NCI-H2029 treated with DMSO at 0.1 percent for 48 hours (cell line): ENCODE results near the gene RPL12.

ENCODE experiments used
- DNase-seq: peaks from one replicate; lab custom pipeline; 2025; lab: John Stamatoyannopoulos, UW

The RPL12 gene

GRCh38 chr9:127438394-127438793 lies 12.8 kb downstream of the RPL12 start:
- DNase-seq, result no peak

DNA sequence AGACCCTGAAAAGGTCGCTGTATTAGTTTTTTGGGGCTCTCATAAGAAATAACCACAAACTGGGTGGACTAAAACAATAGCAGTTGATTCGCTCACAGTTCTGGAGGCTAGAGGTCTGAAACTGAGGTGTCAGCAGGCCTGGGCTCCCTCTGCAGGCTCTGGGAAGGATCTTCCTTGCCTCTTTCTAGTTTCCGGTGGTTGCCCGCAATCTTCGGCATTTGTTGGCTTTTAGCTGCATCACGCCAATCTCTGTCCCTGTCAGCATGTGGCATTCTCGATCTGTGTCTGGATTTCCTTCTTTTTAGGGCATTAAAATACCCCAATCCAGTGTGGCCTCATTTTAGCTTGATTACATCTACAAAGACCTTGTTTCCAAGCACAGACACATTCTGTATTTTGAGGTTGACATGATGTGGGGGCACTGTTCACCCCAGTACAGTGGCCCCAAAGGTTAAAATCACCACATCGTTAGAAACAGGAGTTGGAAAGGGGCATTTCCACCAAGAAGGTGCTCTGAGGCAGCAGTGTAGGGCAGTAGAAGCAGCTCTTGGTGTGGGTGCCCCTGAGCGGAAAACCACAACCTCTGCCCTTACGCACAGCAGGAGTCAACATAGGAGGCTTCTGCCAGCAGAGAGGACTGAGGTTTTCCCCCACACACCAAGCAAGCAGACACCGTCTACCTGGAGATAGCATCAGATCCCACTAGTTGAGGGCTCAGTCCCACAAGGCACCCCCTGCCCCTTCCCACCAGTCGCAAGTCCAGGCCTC lies 13.5 kb downstream of the RPL12 start:
- no peak for DNase-seq

DNA sequence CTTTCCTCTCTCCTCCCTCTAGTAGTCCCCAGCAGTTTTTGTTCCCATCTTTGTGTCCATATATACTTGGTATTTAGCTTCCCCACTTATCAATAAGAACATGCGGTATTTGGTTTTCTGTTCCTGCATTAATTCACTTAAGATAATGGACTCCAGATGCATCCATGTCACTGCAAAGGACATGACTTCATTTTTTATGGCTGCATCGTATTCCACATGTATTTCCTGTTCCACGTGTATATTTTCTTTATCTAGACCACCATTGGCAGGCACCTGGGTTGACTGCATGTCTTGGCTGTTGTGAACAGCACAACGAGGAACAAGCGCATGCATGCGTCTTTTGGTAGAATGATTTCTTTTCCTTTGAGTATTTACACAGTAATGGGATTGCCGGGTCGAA lies 20.8 kb downstream of the RPL12 start:
- no peak for DNase-seq

DNA sequence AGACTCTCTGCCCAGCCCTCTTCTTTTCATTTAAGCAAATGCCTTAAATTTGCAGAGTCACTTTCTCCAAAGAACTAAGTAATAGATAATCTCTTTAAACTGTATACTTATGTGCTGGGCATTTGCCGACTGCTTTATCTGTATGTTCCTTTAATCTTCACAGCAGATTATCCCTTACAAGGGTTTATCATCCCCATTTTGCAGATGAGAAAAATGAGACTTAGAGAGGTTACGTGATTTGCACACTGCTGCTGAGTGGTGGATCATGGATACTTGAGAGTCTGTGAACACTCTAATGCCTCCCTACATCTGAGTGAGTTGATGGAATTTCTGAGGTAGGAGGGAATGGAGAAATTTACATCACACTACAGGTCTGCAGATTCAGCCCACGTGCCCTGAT lies 22.9 kb downstream of the RPL12 start:
- DNase-seq, result no peak

DNA sequence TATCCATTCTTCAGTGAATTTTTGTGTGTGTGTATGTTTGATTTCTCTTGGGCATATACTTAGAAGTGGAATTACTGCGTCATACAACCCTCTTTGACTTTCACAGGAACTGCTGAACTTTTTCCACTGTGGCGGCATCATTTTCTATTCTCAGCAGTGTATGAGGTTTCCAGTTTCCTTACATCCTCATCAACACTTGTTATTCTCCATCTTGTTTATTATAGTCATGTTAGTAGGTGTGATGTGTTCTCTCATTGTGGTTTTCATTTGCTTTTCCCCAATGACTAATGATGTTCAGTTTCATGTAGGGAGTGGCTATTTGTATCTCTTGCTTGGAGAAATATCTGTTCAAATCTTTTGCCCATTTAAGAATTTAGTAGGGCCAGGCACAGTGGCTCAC lies 24.4 kb downstream of the RPL12 start:
- no peak for DNase-seq

- no peak for DNase-seq
These were observed 26.6 kb downstream of the RPL12 start for GRCh38 chr9:127424676-127424999.

GRCh38 chr9:127423934-127424675 lies 27.1 kb downstream of the RPL12 start, which contains the start of gene ZNF79:
ZNF79 (plus strand) TSS chr9:127424382; CDS start chr9:127424788, 406 bp downstream.
- DNase-seq, result peak; percentile 79

DNA sequence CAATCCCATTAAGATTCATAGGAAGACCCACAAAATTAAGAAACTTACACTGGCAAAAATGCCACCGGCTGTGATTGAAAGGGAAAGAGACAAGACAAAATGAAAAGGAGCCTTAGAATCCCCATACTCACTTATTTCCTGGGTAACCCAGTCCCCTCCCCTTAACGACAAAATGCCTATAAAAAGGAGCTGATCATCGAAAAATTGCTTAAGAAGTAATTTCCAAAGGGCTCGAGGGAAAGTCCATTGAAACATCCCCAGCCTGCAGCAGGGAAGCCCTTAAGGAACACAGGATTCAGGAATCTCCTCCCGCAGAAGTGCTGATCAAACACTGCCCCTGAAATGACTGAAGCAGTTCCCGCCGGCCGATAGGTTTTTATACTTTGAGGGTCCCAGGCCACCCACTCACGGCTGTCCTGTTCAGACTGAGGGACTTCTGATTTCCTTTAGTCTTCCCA lies 27.7 kb downstream of the RPL12 start:
- DNase-seq, result no peak

DNA sequence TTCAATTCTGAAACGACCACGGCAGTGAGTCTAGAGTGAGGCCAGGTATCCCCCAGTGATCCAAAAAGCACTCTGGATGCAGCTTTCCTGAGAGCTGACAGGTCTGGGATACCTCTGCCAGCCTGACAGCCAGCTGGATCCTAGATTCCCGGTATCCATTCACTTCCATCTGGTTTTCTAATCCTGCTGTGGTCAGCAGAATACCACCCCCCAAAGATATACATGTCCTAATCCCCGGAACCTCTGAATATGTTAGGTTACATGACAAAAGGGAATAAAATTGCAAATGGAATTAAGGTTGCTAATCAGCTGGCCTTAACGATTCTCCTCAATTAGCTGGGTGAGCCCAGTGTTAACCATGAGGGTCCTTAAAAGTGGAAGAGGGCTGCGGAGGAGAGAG lies 28.4 kb downstream of the RPL12 start:
- no peak for DNase-seq

DNA sequence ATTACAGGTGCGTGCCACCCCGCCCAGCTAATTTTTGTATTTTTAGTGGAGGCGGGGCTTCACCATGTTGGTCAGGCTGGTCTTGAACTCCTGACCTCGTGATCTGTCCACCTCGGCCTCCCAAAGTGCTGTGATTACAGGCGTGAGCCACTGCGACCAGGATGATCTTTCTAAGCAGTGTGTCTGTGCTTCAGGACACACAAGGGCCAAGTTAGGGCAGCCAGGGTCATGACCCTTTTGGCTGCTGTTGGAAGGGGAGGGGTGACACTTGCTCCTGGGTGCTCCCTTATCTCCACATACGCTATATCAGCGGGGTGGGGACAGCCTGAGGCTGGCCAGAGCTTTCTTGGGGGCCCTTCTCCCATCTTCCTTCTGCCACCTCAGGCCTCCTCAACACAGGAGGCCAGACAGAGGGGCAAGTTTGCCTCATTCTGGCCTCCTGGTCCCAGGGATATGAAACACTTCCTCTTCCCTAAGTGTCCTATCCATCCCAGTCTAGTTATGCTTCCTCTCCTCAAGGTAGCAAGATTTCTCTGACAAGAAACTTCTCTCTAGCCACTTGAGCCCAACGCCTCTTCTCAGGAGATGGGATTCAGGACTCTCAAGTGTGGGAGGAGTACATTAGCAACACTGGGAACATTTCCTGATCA lies 28.9 kb downstream of the RPL12 start:
- no peak for DNase-seq

DNA sequence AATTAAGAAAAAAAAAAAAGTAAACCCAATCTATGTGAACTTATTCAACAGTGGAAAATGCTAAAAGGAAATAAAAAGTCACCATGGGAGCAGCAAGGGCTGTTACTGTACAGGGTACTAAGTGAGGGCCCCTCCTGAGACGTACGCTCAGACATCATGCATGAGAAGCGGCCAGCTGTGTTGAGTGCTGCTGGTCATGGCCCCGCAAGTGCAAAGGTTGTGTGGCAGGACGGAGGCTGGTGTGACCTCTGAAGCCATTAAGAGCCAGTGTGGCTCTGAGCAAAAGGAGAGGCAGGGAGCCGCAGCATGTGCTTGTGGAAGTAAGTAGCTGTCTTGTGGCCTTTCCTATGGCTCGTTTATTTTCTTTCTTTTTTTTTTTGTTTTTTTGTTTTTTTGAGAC lies 30.1 kb downstream of the RPL12 start:
- DNase-seq, result no peak

DNA sequence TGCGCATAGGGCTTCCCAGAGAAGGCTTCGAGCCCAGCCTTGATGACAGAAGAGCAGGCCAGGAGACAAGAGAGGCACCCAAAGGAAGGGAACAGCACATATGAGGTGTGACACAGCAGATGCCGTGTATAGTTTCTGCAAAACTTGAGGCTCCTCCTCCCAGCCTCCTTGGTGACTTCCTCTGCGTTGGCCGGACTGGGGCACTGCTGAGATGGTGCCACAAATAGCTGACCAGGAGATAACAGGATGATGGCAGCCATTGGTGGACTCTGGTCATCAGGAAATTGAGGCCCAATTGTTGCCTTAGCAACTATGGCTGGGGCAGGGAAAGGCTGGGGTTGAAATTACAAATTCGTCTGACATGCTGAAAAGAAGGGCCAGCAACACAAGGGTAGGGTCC lies 31.9 kb downstream of the RPL12 start:
- DNase-seq, result no peak

DNA sequence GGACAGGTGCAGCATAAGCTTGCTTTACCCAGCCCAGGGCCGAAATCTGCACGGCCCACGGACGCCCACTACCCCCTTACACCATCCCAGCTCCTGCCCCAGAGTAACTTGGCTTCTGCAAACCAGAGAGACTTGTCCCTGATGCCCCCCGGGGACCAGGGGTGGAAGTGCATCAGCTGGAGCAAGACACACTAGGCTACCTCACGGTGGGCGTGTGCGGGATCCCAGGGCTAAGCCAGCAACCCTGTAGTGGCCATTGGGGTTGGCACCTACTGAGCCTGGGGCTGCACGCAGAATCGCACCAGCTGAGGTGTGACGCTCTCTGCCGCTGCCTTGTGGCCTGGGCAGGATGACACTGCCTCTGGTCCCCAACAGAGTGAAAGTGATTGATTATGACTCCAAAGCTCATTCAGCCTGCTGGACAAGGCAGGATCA lies 33.2 kb downstream of the RPL12 start:
- peak; percentile 10 for DNase-seq

- DNase-seq, result peak; percentile 46
These were observed 33.8 kb downstream of the RPL12 start for GRCh38 chr9:127417131-127418036.

DNA sequence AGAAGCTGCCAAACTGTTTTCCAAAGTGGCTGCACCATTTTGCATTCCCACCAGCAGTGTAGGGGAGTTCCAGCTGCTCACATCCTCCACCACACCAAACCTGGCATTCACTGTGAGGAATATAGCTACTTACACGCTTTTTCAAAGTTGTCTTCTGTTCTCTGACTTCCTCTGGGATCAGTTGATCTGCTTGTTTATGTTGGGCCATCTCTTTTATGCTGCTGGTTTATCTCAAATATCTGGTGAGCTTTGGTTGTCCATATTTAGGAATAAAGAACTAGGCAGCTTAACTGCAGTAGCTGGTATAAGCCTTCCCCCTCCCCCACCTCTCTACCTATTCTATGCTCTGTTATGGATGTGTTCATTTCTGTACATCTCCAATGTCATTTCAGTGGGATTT lies 35.5 kb downstream of the RPL12 start:
- no peak for DNase-seq

DNA sequence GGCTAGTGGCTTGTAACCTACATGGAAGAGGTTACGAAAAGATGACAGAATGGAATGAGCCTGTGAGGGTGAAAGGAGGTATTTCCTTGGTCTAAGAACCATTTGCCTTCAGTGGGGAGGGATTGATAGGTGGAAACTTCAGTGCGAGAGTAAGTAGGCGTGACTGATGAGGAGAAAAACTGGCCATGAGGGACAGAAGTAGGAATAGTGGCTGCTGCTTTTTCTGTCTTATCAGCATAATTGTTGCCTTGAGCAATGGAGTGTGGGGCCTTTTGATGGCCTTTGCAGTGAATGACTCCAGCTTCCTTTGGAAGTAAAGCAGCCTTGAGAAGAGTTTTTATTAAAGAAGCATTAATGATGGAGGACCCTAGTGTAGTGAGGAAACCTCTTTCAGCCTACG lies 36.1 kb downstream of the RPL12 start:
- DNase-seq, result no peak

- DNase-seq, result no peak
These were observed 40.1 kb downstream of the RPL12 start for GRCh38 chr9:127411122-127411521.

- DNase-seq, result no peak
These were observed 43.7 kb downstream of the RPL12 start for GRCh38 chr9:127407492-127407843.

- no peak for DNase-seq
These were observed 44.3 kb downstream of the RPL12 start for GRCh38 chr9:127406799-127407491.

GRCh38 chr9:127405344-127406125 lies 45.7 kb downstream of the RPL12 start:
- DNase-seq, result no peak

DNA sequence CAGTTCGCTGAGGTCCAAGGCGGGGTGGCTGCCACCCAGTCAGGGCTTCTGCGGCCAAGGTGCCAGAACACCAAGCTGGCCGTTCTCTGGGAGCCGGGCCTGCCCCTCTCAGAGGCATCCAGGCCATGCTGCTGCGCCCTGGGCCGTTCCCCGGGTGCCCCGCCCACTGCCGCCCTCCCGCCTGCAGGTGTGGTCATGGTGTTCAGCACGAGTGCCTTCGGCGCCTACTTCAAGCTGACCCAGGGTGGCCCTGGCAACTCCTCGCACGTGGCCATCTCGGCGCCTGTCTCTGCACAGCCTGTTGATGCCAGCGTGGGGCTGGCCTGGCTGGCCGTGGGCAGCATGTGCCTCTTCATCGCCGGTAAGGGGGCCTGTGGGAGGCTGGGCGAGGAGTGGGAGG lies 46.6 kb downstream of the RPL12 start:
- no peak for DNase-seq
